SH-SY5Y (cell line): ENCODE data around the gene PER3.

Experiments used
- GATA2 ChIP-seq: IDR thresholded peaks from 2 replicates; pipeline ENCODE4 v1.6.1; 2011; ENCODE audit warnings: mild to moderate bottlenecking, low read depth, low read length
- GATA3 ChIP-seq: IDR thresholded peaks from 2 replicates; pipeline ENCODE4 v1.6.1; 2011; ENCODE audit warnings: low read depth, mild to moderate bottlenecking, low read length, moderate library complexity

DNA sequence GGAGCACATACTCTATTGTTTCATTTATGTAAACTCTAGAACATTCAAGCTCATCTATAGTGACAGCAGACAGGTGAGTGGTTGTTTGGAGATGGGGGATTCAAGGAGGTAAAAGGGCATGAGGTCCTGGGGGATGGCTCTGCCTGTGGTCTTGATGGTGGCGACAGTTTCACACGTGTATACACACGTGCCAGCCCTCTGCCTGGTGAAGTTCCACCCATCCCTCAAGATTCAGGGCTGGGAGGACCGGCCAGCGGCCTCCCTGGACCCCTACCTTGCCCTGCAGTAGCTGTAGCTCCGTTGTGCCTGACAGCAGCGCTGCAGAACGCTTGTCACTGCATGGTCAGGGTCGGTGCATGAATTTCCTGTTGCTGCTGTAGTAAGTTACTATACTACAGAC is 107.7 kb downstream of the PER3 start:
- TF ChIP-seq GATA3 (no peak), GATA2 (no peak)
